Measurements from ENCODE around the gene MAGEA4. TPM values are rescaled to one million over a fixed set of nuclear protein-coding genes. Genes with fewer than 3 reads are reported as not detected.

Gene MAGEA4
- total RNA-seq = not detected in 2 replicates

DNA sequence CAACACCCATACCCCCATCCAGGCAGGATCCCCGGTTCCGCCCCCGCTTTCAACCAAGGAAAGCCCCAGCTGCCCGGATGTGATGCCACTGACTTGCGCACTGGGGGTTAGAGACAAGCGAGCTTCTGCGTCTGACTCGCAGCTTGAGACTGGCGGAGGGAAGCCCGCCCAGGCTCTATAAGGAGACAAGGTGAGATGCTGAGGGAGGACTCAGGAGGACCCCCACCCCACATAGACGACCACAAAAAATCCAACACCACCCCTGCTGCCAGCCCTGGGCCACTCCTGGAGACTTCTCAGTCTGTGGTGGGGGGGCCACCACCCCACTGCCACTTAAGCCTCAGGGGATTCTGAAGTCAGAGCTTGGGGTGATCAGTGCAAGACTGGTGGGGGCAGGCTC lies at the start of gene MAGEA4:
Gene MAGEA4 (plus strand): TSS at position 110 of the 400 bp plus-strand sequence. CDS start 10,776 bp downstream, outside the sequence.

Other genes with a start within 250 kb of the MAGEA4 start
- gene PRRG3, start 217.4 kb upstream of the MAGEA4 start, total RNA-seq = not detected in 2 replicates
- not detected in 2 replicates for gene FATE1, start 196.9 kb upstream of the MAGEA4 start, total RNA-seq
- not detected in 2 replicates for gene CNGA2, start 178.1 kb upstream of the MAGEA4 start, total RNA-seq
- 1.7 and 2.4 TPM in 2 replicates for gene GABRE, start 61.8 kb downstream of the MAGEA4 start, total RNA-seq
- gene MAGEA10, start 225.7 kb downstream of the MAGEA4 start, total RNA-seq = not detected in 2 replicates